GM23338 (cell line): ENCODE results near the gene H1-8.

Experiments
- CREB1 ChIP-seq: fragments of 250-450 bp; sonication (Bioruptor Pico); IDR thresholded peaks from 2 replicates; pipeline ENCODE4 v1.5.0; 2020; ENCODE audit warnings: low read depth, mild to moderate bottlenecking, moderate library complexity
- EZH2 ChIP-seq: fragments of 200-600 bp; sonication (generic); IDR thresholded peaks from one replicate; pipeline ENCODE4 v1.8.0; 2017; ENCODE audit warnings: antibody characterized with exemption, mild to moderate bottlenecking, low read depth; ENCODE audit not compliant: unreplicated experiment
- EZH2phosphoT487 ChIP-seq: fragments of 200-600 bp; sonication (generic); IDR thresholded peaks from one replicate; pipeline ENCODE4 v1.8.1; 2018; ENCODE audit warnings: antibody characterized with exemption; ENCODE audit not compliant: unreplicated experiment
- NANOG ChIP-seq: IDR thresholded peaks from 2 replicates; pipeline ENCODE4 v1.6.1; 2016; ENCODE audit warnings: antibody characterized with exemption, borderline replicate concordance
- POLR2AphosphoS5 ChIP-seq: IDR thresholded peaks from 2 replicates; pipeline ENCODE4 v1.6.1; 2016; ENCODE audit warnings: antibody characterized with exemption, low read depth
- STAT1 ChIP-seq: IDR thresholded peaks from one replicate; pipeline ENCODE4 v1.6.1; 2016; ENCODE audit warnings: antibody characterized with exemption; ENCODE audit not compliant: unreplicated experiment
- ZNF114 ChIP-seq: fragments of 250-450 bp; sonication (Bioruptor Pico); IDR thresholded peaks from 2 replicates; pipeline ENCODE4 v1.5.0; 2020; ENCODE audit warnings: mild to moderate bottlenecking, moderate library complexity
- ZNF331 ChIP-seq: fragments of 250-450 bp; sonication (Bioruptor Pico); IDR thresholded peaks from 2 replicates; pipeline ENCODE4 v1.5.0; 2020; ENCODE audit warnings: low read depth, mild to moderate bottlenecking, moderate library complexity
- TF ChIP-seq, protein P1 (sequence below), 2 experiments: fragments of 200-600 bp in 1 of 2; sonication (generic) in 1 of 2; conservative IDR thresholded peaks; 2 replicates each; pipeline versions ENCODE4 v1.5.1 to v1.6.1; 2016 to 2017; ENCODE audit warnings: antibody characterized with exemption in 2 of 2, low read depth in 2 of 2, mild to moderate bottlenecking in 2 of 2, moderate library complexity in 1 of 2
- TF ChIP-seq, protein P2 (sequence below): IDR thresholded peaks from one replicate; pipeline ENCODE4 v1.6.1; 2018; ENCODE audit warnings: antibody characterized with exemption; ENCODE audit not compliant: unreplicated experiment
- TF ChIP-seq, protein P3 (sequence below): fragments of 250-450 bp; sonication (Bioruptor Pico); IDR thresholded peaks from 2 replicates; pipeline ENCODE4 v1.5.0; 2020; ENCODE audit warnings: mild to moderate bottlenecking, moderate library complexity

DNA sequence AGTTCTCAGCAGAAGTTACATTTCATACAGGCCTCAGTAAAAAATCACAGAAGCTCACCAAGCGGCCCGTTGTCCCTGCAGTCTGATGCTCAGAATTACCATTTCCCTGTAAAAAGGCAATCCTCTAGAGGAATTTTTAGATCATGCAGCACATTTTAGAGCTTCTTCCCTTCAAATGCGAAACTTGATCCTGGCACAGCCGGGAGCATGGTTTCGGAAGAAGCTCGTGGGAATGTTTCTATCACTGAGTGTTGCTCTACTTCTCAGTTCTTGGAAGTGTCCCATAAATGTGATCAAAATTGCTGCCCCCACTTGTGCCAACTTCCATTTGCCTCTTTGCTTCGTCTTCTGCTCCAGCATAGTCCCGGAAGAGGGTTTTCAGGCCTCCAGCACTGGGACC lies 3.8 kb upstream of the H1-8 start:
- TF ChIP-seq, protein P1, sequence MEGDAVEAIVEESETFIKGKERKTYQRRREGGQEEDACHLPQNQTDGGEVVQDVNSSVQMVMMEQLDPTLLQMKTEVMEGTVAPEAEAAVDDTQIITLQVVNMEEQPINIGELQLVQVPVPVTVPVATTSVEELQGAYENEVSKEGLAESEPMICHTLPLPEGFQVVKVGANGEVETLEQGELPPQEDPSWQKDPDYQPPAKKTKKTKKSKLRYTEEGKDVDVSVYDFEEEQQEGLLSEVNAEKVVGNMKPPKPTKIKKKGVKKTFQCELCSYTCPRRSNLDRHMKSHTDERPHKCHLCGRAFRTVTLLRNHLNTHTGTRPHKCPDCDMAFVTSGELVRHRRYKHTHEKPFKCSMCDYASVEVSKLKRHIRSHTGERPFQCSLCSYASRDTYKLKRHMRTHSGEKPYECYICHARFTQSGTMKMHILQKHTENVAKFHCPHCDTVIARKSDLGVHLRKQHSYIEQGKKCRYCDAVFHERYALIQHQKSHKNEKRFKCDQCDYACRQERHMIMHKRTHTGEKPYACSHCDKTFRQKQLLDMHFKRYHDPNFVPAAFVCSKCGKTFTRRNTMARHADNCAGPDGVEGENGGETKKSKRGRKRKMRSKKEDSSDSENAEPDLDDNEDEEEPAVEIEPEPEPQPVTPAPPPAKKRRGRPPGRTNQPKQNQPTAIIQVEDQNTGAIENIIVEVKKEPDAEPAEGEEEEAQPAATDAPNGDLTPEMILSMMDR (conservative IDR thresholded peaks at IDR 0.05; ENCODE audit: low read depth in 2 of 2) = no peak
- TF ChIP-seq EZH2 (no peak), ZNF331 (no peak), POLR2AphosphoS5 (no peak), ZNF114 (CRISPR knock-in tag) (no peak), NANOG (no peak), CREB1 (CRISPR knock-in tag) (no peak), EZH2phosphoT487 (no peak), STAT1 (no peak)
- TF ChIP-seq, protein P2, sequence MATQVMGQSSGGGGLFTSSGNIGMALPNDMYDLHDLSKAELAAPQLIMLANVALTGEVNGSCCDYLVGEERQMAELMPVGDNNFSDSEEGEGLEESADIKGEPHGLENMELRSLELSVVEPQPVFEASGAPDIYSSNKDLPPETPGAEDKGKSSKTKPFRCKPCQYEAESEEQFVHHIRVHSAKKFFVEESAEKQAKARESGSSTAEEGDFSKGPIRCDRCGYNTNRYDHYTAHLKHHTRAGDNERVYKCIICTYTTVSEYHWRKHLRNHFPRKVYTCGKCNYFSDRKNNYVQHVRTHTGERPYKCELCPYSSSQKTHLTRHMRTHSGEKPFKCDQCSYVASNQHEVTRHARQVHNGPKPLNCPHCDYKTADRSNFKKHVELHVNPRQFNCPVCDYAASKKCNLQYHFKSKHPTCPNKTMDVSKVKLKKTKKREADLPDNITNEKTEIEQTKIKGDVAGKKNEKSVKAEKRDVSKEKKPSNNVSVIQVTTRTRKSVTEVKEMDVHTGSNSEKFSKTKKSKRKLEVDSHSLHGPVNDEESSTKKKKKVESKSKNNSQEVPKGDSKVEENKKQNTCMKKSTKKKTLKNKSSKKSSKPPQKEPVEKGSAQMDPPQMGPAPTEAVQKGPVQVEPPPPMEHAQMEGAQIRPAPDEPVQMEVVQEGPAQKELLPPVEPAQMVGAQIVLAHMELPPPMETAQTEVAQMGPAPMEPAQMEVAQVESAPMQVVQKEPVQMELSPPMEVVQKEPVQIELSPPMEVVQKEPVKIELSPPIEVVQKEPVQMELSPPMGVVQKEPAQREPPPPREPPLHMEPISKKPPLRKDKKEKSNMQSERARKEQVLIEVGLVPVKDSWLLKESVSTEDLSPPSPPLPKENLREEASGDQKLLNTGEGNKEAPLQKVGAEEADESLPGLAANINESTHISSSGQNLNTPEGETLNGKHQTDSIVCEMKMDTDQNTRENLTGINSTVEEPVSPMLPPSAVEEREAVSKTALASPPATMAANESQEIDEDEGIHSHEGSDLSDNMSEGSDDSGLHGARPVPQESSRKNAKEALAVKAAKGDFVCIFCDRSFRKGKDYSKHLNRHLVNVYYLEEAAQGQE = no peak
- TF ChIP-seq, protein P3, sequence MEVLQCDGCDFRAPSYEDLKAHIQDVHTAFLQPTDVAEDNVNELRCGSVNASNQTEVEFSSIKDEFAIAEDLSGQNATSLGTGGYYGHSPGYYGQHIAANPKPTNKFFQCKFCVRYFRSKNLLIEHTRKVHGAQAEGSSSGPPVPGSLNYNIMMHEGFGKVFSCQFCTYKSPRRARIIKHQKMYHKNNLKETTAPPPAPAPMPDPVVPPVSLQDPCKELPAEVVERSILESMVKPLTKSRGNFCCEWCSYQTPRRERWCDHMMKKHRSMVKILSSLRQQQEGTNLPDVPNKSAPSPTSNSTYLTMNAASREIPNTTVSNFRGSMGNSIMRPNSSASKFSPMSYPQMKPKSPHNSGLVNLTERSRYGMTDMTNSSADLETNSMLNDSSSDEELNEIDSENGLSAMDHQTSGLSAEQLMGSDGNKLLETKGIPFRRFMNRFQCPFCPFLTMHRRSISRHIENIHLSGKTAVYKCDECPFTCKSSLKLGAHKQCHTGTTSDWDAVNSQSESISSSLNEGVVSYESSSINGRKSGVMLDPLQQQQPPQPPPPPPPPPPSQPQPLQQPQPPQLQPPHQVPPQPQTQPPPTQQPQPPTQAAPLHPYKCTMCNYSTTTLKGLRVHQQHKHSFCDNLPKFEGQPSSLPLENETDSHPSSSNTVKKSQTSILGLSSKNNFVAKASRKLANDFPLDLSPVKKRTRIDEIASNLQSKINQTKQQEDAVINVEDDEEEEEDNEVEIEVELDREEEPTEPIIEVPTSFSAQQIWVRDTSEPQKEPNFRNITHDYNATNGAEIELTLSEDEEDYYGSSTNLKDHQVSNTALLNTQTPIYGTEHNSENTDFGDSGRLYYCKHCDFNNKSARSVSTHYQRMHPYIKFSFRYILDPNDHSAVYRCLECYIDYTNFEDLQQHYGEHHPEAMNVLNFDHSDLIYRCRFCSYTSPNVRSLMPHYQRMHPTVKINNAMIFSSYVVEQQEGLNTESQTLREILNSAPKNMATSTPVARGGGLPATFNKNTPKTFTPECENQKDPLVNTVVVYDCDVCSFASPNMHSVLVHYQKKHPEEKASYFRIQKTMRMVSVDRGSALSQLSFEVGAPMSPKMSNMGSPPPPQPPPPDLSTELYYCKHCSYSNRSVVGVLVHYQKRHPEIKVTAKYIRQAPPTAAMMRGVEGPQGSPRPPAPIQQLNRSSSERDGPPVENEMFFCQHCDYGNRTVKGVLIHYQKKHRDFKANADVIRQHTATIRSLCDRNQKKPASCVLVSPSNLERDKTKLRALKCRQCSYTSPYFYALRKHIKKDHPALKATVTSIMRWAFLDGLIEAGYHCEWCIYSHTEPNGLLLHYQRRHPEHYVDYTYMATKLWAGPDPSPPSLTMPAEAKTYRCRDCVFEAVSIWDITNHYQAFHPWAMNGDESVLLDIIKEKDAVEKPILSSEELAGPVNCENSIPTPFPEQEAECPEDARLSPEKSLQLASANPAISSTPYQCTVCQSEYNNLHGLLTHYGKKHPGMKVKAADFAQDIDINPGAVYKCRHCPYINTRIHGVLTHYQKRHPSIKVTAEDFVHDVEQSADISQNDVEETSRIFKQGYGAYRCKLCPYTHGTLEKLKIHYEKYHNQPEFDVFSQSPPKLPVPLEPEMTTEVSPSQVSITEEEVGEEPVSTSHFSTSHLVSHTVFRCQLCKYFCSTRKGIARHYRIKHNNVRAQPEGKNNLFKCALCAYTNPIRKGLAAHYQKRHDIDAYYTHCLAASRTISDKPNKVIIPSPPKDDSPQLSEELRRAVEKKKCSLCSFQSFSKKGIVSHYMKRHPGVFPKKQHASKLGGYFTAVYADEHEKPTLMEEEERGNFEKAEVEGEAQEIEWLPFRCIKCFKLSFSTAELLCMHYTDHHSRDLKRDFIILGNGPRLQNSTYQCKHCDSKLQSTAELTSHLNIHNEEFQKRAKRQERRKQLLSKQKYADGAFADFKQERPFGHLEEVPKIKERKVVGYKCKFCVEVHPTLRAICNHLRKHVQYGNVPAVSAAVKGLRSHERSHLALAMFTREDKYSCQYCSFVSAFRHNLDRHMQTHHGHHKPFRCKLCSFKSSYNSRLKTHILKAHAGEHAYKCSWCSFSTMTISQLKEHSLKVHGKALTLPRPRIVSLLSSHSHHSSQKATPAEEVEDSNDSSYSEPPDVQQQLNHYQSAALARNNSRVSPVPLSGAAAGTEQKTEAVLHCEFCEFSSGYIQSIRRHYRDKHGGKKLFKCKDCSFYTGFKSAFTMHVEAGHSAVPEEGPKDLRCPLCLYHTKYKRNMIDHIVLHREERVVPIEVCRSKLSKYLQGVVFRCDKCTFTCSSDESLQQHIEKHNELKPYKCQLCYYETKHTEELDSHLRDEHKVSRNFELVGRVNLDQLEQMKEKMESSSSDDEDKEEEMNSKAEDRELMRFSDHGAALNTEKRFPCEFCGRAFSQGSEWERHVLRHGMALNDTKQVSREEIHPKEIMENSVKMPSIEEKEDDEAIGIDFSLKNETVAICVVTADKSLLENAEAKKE = no peak
